Activated CD8-positive, alpha-beta memory T cell treated with anti-CD3 and anti-CD28 coated beads for 1 hour (primary cell): ENCODE results near the gene CPLX1.
"Not testable (repeated sequence)": the region's sequence is repeated elsewhere in the genome, so short reads cannot be mapped to it uniquely, and the experiment has no call there.

Experiments used
- DNase-seq, 2 donors: peaks; one replicate each; pipeline ENCODE4 v3.0.0-alpha.2; 2020; ENCODE audit warnings: low read depth in 1 of 2; ENCODE audit errors: extremely low read depth in 1 of 2

The CPLX1 gene

DNA sequence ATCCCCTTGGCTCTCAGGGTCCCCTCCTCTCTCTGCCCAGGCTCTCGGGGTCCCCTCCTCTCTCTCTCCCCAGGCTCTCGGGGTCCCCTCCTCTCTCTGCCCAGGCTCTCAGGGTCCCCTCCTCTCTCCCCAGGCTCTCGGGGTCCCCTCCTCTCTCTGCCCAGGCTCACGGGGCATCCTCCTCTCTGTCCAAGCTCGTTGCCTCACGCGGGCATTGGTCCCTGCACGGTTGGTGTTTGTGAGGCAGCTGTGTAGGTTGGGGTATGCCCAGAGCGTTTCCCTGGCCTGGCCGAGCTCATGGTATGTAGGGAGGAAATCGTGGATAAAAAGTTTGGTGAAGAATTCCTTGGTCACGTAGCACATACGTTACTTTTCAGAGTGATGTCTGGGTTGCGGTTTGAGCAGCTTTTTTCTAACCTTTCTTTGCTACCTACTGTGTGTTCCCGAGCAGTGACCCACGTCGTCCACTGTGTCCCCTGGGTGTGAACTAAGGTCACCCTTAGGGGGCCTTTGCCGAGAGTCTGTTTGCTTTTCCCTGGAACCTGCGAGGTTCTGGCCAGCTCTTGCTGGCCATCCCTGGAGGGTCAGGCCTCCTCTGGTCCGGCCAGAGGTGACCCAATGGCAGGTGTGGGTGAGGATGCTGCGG lies 83.7 kb downstream of the CPLX1 start:
- DNase-seq: no peak

DNA sequence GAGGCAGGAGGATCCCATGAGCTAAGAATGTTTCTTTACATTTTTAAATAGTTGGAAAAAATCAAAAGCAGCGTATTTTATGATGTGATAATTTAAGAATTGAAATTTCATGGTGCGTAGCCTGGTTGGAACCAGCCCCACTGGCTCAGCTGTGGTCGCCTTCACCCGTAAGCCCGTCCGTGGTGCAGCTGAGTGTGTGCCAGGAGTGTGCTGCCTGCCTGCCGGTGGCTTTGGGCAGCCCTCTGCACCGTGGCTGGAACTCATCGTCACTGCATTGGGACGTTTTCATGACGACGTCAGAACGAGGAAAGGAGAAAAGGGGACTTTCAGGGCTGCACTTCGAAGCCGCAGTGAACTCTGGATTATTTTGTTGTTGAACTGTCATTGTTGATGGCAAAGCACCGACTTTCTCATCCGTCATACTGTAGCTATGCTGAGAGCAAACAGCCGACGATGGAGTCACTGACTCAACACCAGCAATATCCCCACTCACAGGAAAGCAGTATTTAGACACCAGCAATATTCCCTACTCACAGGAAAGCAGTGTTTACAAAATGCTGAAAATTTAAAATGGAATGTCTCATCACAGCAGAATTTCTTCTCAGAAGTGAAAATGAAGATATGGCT lies 85.2 kb downstream of the CPLX1 start:
- DNase-seq: no peak

DNA sequence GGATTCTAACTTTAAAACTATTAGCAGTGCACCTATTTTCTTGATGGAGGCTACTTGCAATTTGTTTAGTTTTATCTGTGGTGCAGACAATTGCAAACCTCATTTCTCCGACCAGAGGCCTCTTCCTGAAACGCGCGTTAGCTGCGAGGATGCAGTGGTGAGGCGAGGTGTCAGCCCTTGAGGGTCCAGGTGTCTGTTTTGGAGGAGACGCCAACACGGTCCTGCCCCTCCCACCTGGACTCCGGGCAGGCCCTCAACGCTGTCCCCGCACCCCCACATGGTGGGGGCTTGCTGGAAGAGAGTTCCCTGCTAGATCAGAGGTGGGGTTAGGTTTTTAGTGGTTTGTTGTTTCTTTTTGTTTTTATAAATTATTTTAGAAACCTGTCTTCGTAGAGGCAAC lies 85.9 kb downstream of the CPLX1 start:
- no peak for DNase-seq

DNA sequence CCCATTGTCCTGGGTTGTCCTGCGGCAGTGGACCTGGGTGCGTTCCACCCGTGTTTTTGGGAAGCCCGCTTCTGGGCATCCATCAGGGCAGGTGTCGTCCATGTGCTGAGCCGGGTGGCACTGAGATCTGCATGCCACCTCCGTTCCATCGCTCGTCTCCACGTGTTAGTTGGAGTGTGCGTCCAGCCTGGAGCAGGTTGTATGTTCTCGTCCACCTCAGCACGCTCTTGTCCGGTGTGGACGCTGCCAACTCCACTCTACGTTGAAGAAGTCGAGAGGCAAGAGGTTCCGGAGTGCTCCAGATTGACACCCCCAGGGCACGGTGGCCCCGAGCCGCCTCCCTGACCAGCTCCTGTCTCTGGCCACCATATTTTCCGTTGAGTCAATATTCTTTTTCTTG lies 86.4 kb downstream of the CPLX1 start:
- no peak for DNase-seq

DNA sequence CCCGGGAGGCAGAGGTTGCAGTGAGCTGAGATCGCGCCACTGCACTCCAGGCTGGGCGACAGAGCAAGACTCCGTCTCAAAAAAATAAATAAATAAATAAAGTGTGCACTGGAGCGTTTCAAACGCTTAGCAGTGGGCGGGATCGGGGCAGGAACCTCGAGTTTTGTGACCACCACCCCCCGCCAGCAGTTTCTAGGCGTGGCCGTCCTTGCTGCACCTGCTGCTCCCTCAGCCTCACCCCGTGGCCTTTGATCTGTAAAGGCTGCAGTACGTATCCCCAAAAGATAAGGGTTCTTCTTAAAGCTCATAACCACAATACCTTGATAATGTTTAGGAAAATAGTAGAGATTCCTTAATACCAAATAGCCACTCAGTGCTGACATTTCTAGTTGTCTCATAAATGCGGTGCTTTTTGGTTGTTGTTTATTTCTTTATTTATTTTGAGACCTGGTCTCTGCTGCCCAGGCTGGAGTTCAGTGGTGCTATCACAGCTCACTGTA lies 87.1 kb downstream of the CPLX1 start:
- DNase-seq: no peak

DNA sequence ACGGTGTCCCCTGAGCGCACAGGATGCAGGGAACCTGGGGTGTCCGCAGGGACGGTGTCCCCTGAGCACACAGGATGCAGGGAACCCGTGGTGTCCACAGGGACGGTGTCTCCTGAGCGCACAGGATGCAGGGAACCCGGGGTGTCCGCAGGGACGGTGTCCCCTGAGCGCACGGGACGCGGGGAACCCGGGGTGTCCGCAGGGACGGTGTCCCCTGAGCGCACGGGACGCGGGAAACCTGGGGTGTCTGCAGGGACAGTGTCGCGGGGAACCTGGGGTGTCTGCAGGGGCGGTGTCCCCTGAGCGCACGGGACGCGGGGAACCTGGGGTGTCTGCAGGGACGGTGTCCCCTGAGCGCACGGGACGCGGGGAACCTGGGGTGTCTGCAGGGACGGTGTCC lies 89.4 kb downstream of the CPLX1 start:
- DNase-seq: not testable (repeated sequence)

DNA sequence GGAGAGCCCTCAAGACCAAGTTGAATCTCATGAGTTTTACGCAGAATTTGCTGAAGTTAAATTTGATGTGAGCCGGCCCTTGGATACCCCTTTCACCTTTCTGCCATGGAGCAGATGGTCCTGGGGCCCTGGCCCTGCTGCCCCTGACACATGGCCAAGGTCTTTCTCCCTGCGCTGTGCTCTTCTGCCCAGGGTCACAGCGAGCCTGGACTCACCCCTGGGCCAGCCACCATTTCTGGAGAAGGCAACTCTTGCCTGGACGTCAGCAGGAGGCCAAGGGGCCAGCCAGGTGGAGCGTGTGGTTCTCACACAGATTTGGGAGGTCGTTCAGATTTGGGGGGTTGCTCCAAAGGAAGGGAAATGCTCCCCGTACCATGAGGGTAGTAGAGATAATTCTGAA lies 90.3 kb downstream of the CPLX1 start:
- no peak for DNase-seq
